Measurements from ENCODE around the gene ST6GALNAC4. TPM values are rescaled to one million over a fixed set of nuclear protein-coding genes. Genes with fewer than 3 reads are reported as not detected.

Gene ST6GALNAC4
- total RNA-seq, 1 experiment from 2014 or later = 38.0 TPM

- peaks cover 18% of the 10 kb centered on the region for H3K4me1 ChIP-seq (ENCODE audit: control insufficient read depth, insufficient read depth, low read length)
Observed at GRCh38 chr9:127909839-127910273, 7.0 kb downstream of the ST6GALNAC4 start.

GRCh38 chr9:127908660-127908926 is 8.2 kb downstream of the ST6GALNAC4 start:
- Histone ChIP-seq H3K4me1 (ENCODE audit: control insufficient read depth, insufficient read depth, low read length) (peaks cover 29% of the 10 kb centered on the region), H3K27me3 (ENCODE audit: control insufficient read depth, insufficient read depth, low read length) (no peaks in the 10 kb centered on the region), H3K9me3 (ENCODE audit: control insufficient read depth, insufficient read depth, low read depth, low read length) (no peaks in the 10 kb centered on the region), H3K4me3 (ENCODE audit: low read depth in 2 of 2, low read length in 2 of 2) (no peak overlapping the region), H3K27ac (ENCODE audit: low read length) (no peak overlapping the region), H3K36me3 (ENCODE audit: control insufficient read depth, insufficient read depth, low read length) (no peaks in the 10 kb centered on the region)
- CTCF ChIA-PET = no interaction called here
- no peak for DNase-seq (ENCODE audit: low read depth, low spot score)
- no peak for TF ChIP-seq CTCF (IDR thresholded peaks at IDR 0.05)
- ATAC-seq = no peak
- intact Hi-C loops (cut with micrococcal nuclease; ENCODE audit: unreplicated experiment) = no loop called here
- BruUV-seq (replicated peaks) = no TSS peak
- POLR2A ChIA-PET = no interaction called here
- in situ Hi-C loops (cut with HindIII; ENCODE audit: low pct_unique_long_range_greater_than_20kb, low sequenced_read_pairs) = no loop called here

More at GRCh38 chr9:127909839-127910273, 7.0 kb downstream of the ST6GALNAC4 start:
- in situ Hi-C loops (cut with HindIII; ENCODE audit: low pct_unique_long_range_greater_than_20kb, low sequenced_read_pairs) (no loop called here), intact Hi-C loops (cut with micrococcal nuclease; ENCODE audit: unreplicated experiment) (no loop called here)
- H3K27ac ChIP-seq (ENCODE audit: low read length) = no peak overlapping the region
- H3K9me3 ChIP-seq (ENCODE audit: control insufficient read depth, insufficient read depth, low read depth, low read length) = no peaks in the 10 kb centered on the region
- DNase-seq (ENCODE audit: low read depth, low spot score) = no peak
- H3K36me3 ChIP-seq (ENCODE audit: control insufficient read depth, insufficient read depth, low read length) = no peaks in the 10 kb centered on the region
- no peak for ATAC-seq
- TF ChIP-seq CTCF (IDR thresholded peaks at IDR 0.05) (no peak), SIN3A (IDR thresholded peaks at IDR 0.05; ENCODE audit: borderline replicate concordance, insufficient read depth, low read depth, low read length) (no peak), POLR2AphosphoS5 (IDR thresholded peaks at IDR 0.05; ENCODE audit: low read depth, low read length) (no peak), REST (IDR thresholded peaks at IDR 0.05; ENCODE audit: insufficient read depth in 1 of 2, low read depth in 2 of 2, low read length in 1 of 2) (no peak), TCF7L2 (IDR thresholded peaks at IDR 0.05; ENCODE audit: low read depth, low read length) (no peak)
- BruUV-seq (replicated peaks) = no TSS peak
- ChIA-PET POLR2A (interaction anchor here (0.5 kb wide), 1 partner anchor 115 kb away, joined by 6 read pairs; no protein-coding TSS in a partner anchor), CTCF (no interaction called here)
- H3K4me3 ChIP-seq (ENCODE audit: low read depth in 2 of 2, low read length in 2 of 2) = no peak overlapping the region
- H3K27me3 ChIP-seq (ENCODE audit: control insufficient read depth, insufficient read depth, low read length) = no peaks in the 10 kb centered on the region

Measured in Panc1 (cell line).